Right lung (tissue), 5 donors: ENCODE results near the gene STKLD1. TPM values are rescaled to one million over a fixed set of nuclear protein-coding genes. Genes with fewer than 3 reads are reported as not detected.
"Not testable (repeated sequence)": the region's sequence is repeated elsewhere in the genome, so short reads cannot be mapped to it uniquely, and the experiment has no call there.

Experiments used
- DNase-seq, 2 donors: peaks; one replicate each; pipeline ENCODE4 v3.0.0-alpha.2; 2013
- polyA plus RNA-seq, 5 donors: library from polyadenylated mRNA; unstranded; fragments of 120-200 nt; gene quantifications; one replicate each; pipeline versions ENCODE4 v1.2.1 to v1.2.3, GENCODE V29; 2013; ENCODE audit warnings: inconsistent platforms in 1 of 5, low replicate concordance in 1 of 5; ENCODE audit not compliant: insufficient read length in 5 of 5, insufficient read depth in 1 of 5

The STKLD1 gene
- polyA plus RNA-seq, 5 donors, result 2.6 to 4.9 (median 3.5) TPM

DNA sequence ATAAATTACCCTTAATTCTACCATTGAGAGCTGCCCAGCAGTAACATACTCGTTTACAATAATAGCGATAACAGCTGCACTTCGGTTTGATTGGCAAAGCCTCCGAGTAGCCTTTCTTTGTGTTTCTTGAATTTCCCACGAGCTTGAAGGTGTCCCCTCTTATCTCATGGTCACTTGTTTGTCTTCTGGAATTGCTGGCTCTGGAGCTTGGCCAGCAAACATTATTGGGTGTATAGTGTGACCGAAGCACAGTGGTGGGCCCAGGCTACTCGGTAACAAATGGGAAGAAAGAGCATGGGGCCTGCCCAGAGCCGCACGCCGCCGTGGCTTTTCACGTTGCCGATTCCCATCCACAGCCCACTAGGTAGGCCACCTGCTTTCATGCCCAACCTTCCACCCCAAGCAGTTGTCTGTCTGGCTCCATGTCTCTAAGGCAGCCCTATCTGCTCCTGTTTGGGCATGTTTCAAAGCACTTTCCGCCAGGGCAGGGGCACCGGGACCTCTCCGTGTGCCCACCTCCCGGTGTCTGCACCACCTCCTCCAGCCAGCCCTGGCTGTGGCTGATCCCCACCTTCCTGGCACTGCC is 8.7 kb downstream of the STKLD1 start:
- DNase-seq, result no peak

DNA sequence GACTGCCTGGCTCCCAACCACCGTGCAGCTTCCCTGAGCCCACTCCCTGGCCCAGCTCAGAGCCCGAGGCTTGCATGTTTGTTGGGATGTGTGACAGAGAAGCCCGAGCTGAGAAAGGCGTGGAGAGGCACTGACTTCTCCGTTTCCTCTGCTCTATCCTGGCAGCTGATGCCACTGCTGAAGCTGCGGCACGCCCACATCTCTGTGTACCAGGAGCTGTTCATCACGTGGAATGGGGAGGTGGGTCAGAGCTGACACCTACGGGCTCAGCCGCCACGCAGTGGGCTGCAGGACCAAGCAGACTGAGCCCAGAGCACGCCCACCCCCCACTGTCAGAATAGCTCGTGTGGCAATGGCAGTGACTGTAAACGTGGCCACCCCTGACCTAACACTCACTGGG is 9.3 kb downstream of the STKLD1 start:
- DNase-seq, result no peak

DNA sequence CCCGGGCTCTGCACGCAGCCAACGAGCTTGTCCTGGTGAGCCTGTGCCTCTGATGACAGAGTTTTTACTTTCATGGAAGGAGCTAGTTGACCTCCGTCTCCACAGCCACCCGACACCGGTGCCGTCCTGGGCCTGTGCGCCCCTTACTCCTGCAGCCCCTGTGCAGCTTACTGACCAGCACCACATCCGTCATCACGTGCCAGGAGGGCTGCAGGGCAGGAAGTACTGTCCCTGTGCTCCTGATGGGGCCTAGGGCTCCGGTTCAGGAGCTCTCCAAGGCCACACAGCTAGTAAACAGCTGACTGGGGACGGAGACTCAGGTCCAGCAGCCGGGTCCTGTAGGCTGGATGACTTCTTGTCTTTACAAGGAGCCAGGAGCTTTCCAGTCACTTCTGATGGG is 10.2 kb downstream of the STKLD1 start:
- DNase-seq, result no peak

DNA sequence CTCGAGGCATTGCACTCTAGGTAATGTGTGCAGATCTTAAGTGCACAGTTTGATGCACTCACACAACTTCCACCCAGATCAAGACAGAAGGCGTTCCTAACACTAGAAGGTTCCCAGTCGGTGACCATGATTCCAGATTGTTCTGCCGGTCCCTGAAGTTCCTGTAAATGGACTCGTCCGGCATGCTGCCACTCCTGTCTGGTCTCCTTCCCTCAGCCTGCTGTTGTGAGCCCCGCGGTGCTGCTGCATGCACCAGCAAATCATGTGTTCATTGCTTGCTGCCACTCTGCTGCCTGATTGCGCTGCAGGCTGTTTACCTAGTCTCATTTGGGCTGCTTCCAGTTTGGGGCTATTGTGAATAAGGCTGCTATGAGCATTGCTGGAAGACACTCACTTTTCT is 11.5 kb downstream of the STKLD1 start:
- no peak for DNase-seq

DNA sequence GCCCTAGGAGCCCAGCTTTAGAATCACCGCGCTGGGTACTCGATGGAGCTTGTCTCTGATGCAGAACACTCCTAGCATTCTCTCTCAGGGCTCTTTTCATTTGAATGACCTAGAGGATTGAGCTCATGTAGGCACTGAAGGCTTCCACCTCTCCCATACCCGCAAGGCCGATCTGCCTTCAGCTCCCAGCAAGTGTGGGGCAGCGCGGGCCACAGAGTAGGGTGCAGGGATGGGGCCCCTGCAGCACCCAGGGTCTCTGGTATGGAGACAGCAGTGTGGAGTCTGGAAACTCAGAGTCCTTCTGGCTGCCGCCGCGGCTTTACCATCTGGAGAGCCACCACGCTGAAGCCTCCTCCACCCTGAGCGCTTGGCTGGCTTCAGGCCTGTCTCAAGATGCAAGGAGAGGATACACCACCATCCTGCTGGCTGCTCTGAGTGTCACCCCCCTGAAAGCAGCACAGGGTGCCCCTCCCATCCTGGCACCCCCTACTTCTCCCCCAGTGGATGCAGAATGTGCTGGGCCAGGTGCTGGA is 12.9 kb downstream of the STKLD1 start:
- no peak for DNase-seq

DNA sequence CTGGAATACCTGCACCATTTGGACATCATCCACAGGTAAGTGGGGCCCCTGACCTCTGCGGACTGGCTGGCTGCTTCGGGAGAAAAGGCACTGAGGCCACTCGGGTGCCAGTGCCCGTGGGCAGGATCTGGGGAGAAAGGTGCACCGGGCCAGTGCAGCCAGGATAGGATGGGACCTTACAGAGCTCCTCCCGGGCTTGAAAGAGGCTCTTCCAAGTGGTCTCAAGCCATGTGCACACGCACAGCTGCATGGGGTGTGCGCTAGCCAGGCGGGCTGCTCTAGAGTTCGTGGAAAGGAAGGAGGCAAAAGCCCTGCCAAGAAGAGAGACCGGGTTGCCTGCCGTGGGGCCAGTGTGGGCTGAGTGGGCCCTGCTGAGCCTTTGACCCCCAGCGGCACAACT is 13.4 kb downstream of the STKLD1 start:
- DNase-seq, result no peak

DNA sequence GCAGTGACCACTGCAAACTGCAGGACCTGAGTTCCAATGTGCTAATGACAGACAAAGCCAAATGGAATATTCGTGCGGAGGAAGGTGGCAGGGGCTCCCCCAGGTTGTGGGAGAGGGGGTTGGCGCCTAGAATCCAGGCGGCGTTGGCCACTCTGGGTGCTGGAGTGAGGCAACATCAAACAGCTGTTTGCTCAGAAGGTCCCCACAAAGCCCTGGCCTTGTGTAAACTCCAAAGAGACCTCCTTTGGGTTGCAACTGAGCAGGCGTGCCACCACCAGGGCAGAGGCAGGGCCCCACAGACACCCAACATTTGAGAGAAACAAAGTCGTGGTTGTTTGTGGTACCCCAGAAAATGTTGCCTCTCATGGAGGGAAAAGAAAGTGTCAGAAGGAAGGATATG is 14.5 kb downstream of the STKLD1 start:
- no peak for DNase-seq

DNA sequence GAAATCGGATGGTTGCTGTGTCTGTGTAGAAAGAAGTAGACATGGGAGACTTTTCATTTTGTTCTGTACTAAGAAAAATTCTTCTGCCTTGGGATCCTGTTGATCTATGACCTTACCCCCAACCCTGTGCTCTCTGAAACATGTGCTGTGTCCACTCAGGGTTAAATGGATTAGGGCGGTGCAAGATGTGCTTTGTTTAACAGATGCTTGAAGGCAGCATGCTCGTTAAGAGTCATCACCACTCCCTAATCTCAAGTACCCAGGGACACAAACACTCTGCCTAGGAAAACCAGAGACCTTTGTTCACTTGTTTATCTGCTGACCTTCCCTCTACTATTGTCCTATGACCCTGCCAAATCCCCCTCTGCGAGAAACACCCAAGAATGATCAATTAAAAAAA is 15.3 kb downstream of the STKLD1 start:
- DNase-seq, result not testable (repeated sequence)

DNA sequence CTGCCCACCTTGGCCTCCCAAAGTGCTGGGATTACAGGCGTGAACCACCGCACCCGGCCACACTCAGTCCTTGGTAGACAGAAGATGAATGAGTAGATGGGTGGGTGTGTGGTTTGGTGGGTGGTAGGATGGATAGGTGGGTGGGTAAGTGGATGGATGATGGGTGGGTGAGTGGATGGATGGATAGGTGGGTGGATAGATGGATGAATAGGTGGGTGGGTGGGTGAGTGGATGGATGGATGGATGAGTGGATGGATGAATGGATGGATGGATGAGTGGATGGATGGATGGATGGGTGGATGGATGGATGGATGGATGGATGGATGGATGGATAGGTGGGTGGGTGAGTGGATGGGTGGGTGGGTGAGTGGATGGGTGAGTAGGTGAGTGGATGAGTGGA is 16.1 kb downstream of the STKLD1 start:
- DNase-seq, result not testable (repeated sequence)

DNA sequence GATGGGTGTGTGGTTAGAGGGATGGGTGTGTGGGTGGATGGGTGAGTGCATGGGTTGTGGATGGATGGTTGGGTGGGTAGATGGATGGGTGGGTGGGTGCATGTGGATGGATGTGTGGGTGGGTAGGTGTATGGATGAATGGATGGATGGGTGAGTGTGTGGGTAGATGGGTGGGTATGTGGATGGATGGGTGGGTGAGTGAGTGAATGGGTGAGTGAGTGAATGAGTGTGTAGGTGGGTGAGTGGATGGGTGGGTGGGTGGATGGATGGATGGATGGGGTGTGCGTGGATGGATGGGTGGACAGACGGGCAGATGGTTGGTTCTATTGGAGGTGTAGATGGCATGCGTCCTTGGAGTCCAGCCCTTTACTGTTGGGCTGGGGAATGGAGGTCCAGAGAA is 17.2 kb downstream of the STKLD1 start:
- no peak for DNase-seq

DNA sequence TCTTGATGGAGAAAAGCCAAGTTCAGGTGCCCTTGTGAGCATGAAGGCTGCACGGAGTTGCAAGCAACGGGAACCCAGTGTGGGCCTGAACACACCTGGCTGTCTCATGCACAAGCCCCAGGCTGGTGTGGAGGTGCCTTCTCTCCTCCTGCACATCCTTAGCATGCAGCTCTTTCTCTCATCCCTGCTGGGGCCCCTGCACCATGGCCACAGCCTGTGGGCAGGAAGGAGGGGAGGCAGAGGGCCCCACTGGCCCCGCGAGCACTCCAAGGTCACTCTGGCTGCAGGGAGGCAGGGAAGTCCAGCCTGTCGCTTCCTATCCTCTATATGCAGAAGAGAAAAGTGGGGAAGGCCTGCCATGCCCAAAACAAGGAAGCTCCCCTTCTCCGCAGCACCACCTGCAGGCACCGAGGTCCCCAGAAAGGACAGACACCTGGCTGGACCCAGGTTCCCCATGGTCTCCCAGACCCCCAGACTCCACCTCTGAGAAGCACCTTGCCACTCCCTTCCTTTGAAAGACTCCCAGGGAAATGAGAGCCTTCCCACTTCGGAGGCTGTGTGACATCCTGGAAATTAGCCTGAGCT is 18.6 kb downstream of the STKLD1 start:
- DNase-seq, result no peak

DNA sequence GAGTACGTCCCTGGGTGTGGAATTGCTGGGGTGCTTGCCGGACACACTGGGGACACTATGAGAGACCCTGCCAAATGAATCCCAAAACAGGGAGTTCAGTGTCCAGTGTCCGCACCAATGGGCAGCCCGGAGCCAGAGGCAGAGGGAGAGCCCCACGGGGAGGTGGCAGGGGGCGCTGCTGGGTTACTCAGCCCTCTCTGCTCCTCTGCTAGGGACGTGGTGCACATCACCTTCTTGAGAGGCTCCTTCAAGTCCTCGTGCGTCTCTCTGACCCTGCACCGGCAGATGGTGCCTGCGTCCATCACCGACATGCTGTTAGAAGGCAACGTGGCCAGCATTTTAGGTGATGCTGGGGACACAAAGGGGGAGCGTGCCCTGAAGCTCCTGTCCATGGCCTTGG is 20.8 kb downstream of the STKLD1 start:
- DNase-seq, result no peak

DNA sequence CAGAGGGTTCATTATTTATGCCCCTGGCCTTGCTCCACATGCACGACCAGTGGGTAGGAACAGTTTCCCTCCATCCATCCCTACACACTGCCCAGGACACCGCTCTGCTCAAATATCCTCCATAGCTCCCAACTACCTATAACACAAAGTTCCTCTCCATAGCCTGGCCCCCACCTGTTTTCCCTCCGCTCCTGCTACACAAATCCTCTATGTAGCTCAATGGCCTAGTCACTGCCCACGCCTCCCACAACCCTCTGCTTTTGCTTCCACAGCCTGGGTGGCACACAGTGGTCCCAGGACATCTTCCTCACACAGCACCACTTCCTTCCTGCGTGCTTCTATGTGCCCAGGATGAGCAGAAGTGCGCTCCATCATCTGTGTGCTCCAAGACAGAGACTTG is 21.2 kb downstream of the STKLD1 start:
- DNase-seq, result no peak

DNA sequence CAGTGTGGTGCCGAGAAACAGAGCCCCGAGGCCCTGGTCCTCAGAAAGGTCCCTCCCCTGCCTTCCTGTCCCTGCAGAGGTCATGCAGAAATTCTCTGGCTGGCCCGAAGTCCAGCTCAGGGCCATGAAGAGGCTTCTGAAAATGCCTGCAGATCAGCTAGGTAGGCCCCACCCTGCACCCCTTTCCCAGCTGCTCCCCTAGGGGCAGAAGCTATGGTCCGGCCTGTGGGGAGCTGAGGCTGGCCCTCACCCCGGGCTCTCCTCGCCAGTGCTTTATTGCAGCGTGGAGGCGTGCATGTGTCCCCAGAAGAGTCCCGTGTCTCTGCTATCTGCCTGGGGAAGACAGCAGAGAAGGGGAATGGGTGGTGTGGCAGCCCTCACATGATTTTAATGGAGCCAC is 21.7 kb downstream of the STKLD1 start:
- no peak for DNase-seq

DNA sequence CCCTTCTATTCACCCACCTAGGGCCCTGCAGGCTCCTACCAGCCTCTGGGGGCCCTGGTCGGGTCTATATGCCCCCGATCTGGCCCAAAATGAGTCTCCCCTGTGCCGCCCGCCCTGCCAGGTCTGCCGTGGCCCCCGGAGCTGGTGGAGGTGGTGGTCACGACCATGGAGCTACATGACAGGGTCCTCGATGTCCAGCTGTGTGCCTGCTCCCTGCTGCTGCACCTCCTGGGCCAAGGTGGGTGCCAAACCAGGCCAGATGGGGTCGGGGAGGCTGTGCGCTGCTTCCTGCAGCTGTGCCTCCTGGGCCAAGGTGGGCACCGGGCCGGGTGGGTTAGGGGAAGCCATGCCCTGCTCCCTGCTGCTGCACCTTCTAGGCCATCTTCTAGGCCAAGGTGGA is 24.1 kb downstream of the STKLD1 start:
- no peak for DNase-seq

DNA sequence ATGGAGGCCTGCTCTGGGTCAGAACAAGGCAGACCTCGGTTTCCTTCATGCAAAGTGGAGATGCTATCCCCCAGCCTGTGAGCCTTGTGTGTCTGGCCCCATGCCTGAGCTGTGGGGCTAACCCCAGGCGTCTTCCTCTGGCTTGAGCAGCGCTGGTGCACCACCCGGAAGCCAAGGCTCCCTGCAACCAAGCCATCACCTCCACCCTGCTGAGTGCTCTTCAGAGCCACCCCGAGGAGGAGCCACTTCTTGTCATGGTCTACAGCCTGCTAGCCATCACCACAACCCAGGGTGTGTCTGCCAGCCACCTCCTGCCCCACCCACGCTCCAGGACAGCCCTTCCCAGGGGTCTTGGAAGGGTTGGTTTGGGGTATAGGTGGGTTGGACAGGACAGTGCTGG is 25.4 kb downstream of the STKLD1 start:
- no peak for DNase-seq

DNA sequence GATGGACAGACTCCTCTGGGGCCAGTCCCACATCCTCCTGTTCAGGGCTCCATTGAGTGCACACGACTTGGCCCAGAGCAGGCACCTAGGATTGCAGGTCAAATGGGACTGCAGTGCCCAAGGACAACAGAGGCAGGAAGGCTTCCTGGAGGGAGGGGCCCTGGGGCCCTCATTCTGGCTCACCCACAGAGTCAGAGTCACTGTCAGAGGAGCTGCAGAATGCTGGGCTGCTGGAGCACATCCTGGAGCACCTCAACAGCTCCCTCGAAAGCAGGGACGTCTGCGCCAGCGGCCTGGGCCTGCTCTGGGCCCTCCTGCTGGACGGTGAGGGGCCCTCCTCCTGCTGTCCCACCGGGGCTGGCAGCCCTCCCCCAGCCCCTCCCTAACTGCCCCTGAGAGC is 26.5 kb downstream of the STKLD1 start:
- DNase-seq, result no peak

DNA sequence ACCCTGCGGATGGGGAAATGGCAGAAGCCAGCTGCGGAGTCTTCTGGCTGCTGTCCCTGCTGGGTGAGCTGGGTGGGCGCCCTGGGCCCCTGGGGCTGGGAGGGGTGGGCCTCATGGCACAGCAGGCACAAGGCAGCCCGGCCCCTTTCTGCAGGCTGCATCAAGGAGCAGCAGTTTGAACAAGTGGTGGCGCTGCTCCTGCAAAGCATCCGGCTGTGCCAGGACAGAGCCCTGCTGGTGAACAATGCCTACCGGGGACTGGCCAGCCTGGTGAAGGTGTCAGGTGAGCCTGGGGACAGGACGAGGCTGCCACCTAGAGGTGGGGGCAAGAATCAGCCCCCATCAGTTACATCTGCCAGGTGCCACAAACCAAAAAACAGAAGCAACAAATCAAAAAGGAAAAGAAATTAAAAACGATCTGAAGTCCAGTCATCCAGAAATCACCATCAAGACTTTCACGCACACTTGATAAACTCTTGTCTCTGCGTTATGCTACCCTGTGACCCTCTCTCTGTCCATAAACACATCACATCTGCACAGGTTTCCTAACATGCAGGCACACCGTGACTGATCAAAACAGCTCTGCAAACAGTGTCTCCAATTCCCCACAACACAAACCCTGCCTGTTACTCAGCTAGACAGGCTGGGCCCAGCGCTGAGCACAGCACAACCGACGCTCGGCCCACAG is 27.7 kb downstream of the STKLD1 start:
- no peak for DNase-seq

DNA sequence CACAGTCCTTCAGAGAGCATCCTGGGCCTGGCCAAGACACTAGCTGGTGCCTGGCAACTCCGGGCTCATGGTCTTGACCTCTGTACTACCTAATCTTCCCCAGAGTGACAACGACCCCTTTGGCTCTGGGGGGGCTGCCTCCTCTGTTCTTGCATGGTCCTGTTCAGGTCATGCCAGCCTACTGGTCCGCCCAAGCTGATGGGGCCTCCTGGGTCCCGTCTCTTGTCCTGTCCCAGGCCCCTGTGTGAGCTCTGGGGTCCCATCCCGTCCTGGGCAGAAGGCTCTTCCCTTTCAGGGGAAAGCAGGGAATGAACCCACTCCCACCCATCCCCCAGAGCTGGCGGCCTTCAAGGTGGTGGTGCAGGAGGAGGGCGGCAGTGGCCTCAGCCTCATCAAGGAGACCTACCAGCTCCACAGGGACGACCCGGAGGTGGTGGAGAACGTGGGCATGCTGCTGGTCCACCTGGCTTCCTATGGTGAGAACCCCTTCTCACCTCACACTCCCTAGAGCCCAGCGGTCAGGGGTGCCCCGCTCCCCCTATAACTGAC is 28.4 kb downstream of the STKLD1 start:
- no peak for DNase-seq

DNA sequence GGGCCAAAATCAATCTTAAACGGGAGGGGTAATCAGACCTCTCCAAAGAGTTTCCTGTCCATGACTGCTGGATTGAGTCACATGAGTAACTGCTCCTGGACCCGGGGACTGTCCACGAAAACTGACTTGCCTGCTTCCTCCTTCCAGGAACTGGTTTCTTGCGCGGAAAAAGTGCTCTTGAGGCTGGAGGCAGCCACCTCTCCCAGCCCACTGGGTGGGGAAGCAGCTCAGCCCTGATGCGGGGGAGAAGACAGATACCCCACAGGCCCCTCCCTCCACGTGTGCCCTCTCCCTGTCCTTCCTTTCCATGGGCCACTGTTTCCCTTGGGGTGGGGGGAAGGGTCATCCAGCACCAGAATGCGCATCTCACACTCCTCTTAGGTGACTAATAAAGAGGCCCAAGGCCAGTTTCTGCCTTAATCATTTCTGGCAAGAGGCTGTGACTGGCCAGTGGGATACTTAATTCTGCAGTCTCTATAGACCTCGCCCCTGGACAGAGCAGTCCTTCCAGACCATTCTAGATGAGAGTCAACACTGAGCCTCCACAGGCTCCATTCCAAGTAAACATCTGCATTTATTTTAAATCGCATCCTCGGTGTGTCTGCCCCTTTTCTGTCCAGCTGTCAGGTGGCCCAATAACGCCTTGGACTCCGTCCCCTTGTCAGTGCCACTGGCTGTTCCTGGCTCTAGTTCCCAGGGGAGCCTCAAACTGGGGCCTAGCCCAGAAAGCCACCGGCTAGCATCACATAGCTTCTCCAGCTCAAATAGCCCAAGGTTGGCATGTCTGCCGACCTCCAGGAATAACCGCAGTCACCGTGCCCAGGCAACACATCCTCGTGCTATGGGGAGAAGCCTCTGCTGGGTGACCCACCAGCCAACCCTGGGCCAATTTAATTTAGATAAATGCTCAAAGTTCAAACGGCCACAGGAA is 29.6 kb downstream of the STKLD1 start:
- no peak for DNase-seq

DNA sequence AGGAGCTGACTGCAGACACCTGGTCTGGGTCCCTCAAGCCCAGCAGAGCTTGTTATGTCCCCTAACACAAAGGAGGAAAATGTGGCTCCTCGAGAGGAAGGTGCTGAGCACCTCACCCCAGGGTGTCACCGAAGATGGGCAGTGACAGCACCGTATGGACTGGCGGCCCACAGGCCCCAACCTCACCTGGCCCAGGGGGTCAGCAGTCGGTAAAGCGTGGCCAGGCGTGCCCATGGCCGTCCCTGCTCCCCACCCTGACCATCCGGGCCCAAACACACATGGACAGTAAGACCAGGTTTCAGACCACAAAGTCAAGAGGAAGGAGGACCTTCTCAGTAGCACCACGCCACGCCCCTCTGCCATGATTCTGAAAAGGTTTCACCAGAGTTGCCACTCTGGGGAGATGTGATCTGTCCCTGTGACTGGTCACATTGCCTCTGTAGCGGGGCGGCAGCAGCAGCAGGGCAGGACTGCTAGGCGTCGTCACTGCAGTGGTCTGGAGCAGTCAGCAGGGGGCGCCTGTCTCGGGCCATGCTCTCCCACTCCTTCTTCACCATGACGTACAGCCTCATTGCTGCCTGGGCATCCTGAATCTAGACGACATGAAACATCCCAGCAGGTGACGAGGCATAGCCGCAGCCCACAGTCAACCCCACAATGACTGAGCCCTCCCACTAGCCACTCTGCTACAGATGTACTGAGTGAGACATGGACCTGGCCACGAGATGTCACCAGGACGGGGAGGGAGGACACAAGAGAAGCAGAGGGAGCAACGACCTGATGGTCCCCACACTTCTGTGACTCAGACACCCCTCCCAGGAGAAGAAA is 30.5 kb downstream of the STKLD1 start:
- DNase-seq, result peak; percentile 42 to 61
